ENCODE results near the gene SDHB. TPM values are rescaled to one million over a fixed set of nuclear protein-coding genes. Genes with fewer than 3 reads are reported as not detected.
A peak's percentile ranks its signal among the peaks of the same experiment; 100 is the strongest.

Gene SDHB
- polyA plus RNA-seq, 3 donors: 116 to 275 (median 241) TPM

- WGBS (ENCODE audit: insufficient coverage): 99% methylated on average over 8 of the region's 8 CpGs
Measured at GRCh38 chr1:17093822-17094393, 40.1 kb upstream of the SDHB start.

DNA sequence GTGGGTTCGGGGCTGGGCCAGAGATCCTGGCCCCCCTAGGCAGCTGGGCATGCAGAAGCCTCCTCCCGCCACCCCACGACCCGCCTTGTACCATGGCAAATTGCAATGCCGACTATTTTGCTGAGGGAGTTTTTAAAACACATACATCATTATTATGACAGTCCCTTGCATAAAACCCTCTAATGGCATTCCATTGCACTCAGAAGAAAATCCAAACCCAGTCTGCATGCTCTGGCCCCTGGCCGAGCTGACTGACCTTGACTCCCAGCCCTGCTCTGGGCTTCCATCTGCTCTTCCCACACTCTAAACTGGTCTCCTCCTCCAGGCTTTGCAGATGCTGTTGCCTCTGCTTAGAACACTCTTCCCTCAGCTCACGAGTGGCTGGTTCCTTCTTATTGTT is 37.4 kb upstream of the SDHB start:
- no peak for TF ChIP-seq CTCF (IDR thresholded peaks at IDR 0.05)
- Histone ChIP-seq H3K79me2 (ENCODE audit: insufficient read depth, low read length) (no peaks in the 10 kb centered on the region), H3K27ac (ENCODE audit: low read depth in 1 of 2, low read length in 2 of 2) (no peak overlapping the region), H3K36me3 (replicated peaks in 1 of 2; ENCODE audit: control insufficient read depth in 1 of 2, insufficient read depth in 2 of 2, low read length in 2 of 2) (peaks cover 92 to 98% of the 10 kb centered on the region in 2 donors), H2AFZ (ENCODE audit: insufficient read depth, low read depth, low read length, poor library complexity, severe bottlenecking) (no peak overlapping the region), H3K4me2 (replicated peaks; ENCODE audit: extremely low read depth, low read length, poor library complexity, severe bottlenecking) (no peak overlapping the region), H3K9me3 (replicated peaks in 1 of 2; ENCODE audit: control insufficient read depth in 1 of 2, insufficient read depth in 1 of 2, low read length in 2 of 2) (no peaks in the 10 kb centered on the region), H3K4me3 (replicated peaks in 1 of 3; ENCODE audit: low read depth in 2 of 3, low read length in 3 of 3) (no peak overlapping the region), H3K4me1 (ENCODE audit: control insufficient read depth in 1 of 2, insufficient read depth in 2 of 2, low read length in 2 of 2) (no peaks in the 10 kb centered on the region), H3K9ac (ENCODE audit: insufficient read depth, low read length, poor library complexity, severe bottlenecking) (no peak overlapping the region), H4K20me1 (ENCODE audit: insufficient read depth, low read length) (no peaks in the 10 kb centered on the region), H3K27me3 (ENCODE audit: control insufficient read depth in 2 of 2, insufficient read depth in 2 of 2, low read length in 2 of 2) (no peaks in the 10 kb centered on the region)
- intact Hi-C loops (cut with micrococcal nuclease): no loop called here
- Mint-ChIP-seq H3K4me3 (no peak overlapping the region), H3K9me3 (peaks cover 0 to 7% (median 3%) of the 10 kb centered on the region in 7 donors), H3K36me3 (peaks cover 79 to 96% of the 10 kb centered on the region in 2 donors), H3K27me3 (ENCODE audit: low read depth in 3 of 3) (no peaks in the 10 kb centered on the region), H3K27ac (no peak overlapping the region), H3K4me1 (peaks cover 9% of the 10 kb centered on the region)
- DNase-seq: no peak
- 100% methylated on average over 3 of the region's 7 CpGs for WGBS (ENCODE audit: insufficient coverage)

More at GRCh38 chr1:17093822-17094393, 40.1 kb upstream of the SDHB start:
- H3K36me3 Mint-ChIP-seq: peaks cover 81 to 86% of the 10 kb centered on the region in 2 donors
- no peak for DNase-seq
- Histone ChIP-seq H2AFZ (ENCODE audit: insufficient read depth, low read depth, low read length, poor library complexity, severe bottlenecking) (no peak overlapping the region), H4K20me1 (ENCODE audit: insufficient read depth, low read length) (no peaks in the 10 kb centered on the region), H3K4me1 (ENCODE audit: control insufficient read depth in 1 of 2, insufficient read depth in 2 of 2, low read length in 2 of 2) (peaks cover 23 to 24% of the 10 kb centered on the region in 2 donors), H3K27me3 (ENCODE audit: control insufficient read depth in 2 of 2, insufficient read depth in 2 of 2, low read length in 2 of 2) (no peaks in the 10 kb centered on the region), H3K4me2 (replicated peaks; ENCODE audit: extremely low read depth, low read length, poor library complexity, severe bottlenecking) (no peak overlapping the region), H3K4me3 (replicated peaks in 1 of 3; ENCODE audit: low read depth in 2 of 3, low read length in 3 of 3) (no peak overlapping the region), H3K9me3 (replicated peaks in 1 of 2; ENCODE audit: control insufficient read depth in 1 of 2, insufficient read depth in 1 of 2, low read length in 2 of 2) (no peaks in the 10 kb centered on the region), H3K79me2 (ENCODE audit: insufficient read depth, low read length) (no peaks in the 10 kb centered on the region), H3K9ac (ENCODE audit: insufficient read depth, low read length, poor library complexity, severe bottlenecking) (no peak overlapping the region), H3K36me3 (replicated peaks in 1 of 2; ENCODE audit: control insufficient read depth in 1 of 2, insufficient read depth in 2 of 2, low read length in 2 of 2) (peaks cover 80 to 82% of the 10 kb centered on the region in 2 donors), H3K27ac (ENCODE audit: low read depth in 1 of 2, low read length in 2 of 2) (no peak overlapping the region)
- H3K4me3 Mint-ChIP-seq: no peak overlapping the region
- H3K27ac Mint-ChIP-seq: peak overlapping the region in 4 of 7 donors; percentile 43 to 64 (median 52)
- no peaks in the 10 kb centered on the region for H3K27me3 Mint-ChIP-seq (ENCODE audit: low read depth in 3 of 3)
- peaks cover 27% of the 10 kb centered on the region for H3K4me1 Mint-ChIP-seq
- TF ChIP-seq CTCF (IDR thresholded peaks at IDR 0.05): no peak
- intact Hi-C loops (cut with micrococcal nuclease): no loop called here
- peaks cover 0 to 8% (median 3%) of the 10 kb centered on the region in 7 donors for H3K9me3 Mint-ChIP-seq

Data from CD14-positive monocyte (primary cell).